ENCODE measurements around the gene ZMYM4. TPM values are rescaled to one million over a fixed set of nuclear protein-coding genes. Genes with fewer than 3 reads are reported as not detected.

ZMYM4 gene
- total RNA-seq, 2 experiments from 2014 or later = 37.0 to 39.9 TPM

DNA sequence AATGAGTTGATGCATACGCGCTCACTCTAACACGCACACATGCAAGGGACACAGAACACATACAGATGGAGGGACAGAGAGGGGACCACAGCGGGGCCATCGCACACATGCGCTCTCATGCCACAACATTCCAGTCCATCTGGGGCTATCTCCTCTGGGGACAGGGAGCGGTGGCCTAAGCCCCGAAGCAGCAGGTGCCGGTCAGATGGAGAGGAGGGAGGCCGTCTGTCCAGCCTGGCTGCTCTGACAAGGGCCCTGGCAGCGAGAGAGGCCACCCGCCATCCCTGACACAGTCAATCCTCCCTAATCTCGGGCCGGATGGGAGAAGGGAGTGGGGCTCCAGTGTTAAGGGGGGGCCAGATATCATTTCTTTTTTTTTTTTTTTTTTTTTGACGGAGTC is 165.2 kb downstream of the ZMYM4 start:
- CTCF ChIA-PET = no interaction called here

DNA sequence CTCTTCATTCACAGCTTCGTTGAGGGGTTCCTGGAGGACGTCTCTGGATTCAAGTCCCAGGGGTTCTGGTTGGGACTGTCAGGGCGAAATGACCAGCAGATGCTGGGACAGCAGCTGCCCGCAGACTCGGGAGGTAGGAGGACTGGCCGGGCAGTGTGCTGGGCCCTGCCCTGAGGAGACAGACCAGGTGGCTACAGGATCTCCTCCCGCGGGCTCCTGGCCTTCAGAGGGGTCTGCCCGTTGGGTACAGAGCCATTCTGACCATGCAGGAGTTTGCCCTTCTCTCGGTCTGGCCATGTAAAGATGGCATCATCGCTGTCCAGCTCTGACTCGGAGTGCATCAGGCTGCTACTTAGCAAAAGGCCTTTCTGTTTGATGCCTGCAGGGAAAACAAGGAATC is 166.2 kb downstream of the ZMYM4 start:
- Mint-ChIP-seq H3K4me3 (no peak overlapping the region), H3K9me3 (no peaks in the 10 kb centered on the region), H3K27ac (no peak overlapping the region), H3K27me3 (no peaks in the 10 kb centered on the region), H3K36me3 (ENCODE audit: low read depth) (peaks cover 65% of the 10 kb centered on the region), H3K4me1 (ENCODE audit: low read depth) (peaks cover 11% of the 10 kb centered on the region)
- ChIA-PET CTCF (no interaction called here), POLR2A (no interaction called here)
- peaks cover 0 to 3% of the 10 kb centered on the region in 2 experiments for H3K9me3 ChIP-seq (ENCODE audit: control insufficient read depth in 1 of 2, insufficient read depth in 1 of 2, low read length in 2 of 2)
- no peak overlapping the region for H3K27ac ChIP-seq (ENCODE audit: low read depth in 1 of 2, low read length in 2 of 2)
- ATAC-seq (ENCODE audit: poor library complexity) (no peak), DNase-seq (no peak)
- H3K4me3 ChIP-seq (ENCODE audit: low read length) = no peak overlapping the region
- TF ChIP-seq, protein P1, sequence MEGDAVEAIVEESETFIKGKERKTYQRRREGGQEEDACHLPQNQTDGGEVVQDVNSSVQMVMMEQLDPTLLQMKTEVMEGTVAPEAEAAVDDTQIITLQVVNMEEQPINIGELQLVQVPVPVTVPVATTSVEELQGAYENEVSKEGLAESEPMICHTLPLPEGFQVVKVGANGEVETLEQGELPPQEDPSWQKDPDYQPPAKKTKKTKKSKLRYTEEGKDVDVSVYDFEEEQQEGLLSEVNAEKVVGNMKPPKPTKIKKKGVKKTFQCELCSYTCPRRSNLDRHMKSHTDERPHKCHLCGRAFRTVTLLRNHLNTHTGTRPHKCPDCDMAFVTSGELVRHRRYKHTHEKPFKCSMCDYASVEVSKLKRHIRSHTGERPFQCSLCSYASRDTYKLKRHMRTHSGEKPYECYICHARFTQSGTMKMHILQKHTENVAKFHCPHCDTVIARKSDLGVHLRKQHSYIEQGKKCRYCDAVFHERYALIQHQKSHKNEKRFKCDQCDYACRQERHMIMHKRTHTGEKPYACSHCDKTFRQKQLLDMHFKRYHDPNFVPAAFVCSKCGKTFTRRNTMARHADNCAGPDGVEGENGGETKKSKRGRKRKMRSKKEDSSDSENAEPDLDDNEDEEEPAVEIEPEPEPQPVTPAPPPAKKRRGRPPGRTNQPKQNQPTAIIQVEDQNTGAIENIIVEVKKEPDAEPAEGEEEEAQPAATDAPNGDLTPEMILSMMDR (IDR thresholded peaks at IDR 0.05) = no peak
- H3K36me3 ChIP-seq (ENCODE audit: insufficient read depth, low read length) = peaks cover 52% of the 10 kb centered on the region
- intact Hi-C loops (cut with DNase I, micrococcal nuclease) = no loop called here
- H3K4me1 ChIP-seq (ENCODE audit: insufficient read depth, low read length) = peaks cover 8% of the 10 kb centered on the region
- no peaks in the 10 kb centered on the region for H3K27me3 ChIP-seq (ENCODE audit: control insufficient read depth in 1 of 2, insufficient read depth in 2 of 2, low read length in 2 of 2)

More for the DNA sequence above, 165.2 kb downstream of the ZMYM4 start:
- ATAC-seq (ENCODE audit: poor library complexity) = no peak
- Mint-ChIP-seq H3K36me3 (ENCODE audit: low read depth) (peaks cover 55% of the 10 kb centered on the region), H3K9me3 (no peaks in the 10 kb centered on the region), H3K4me1 (ENCODE audit: low read depth) (peaks cover 11% of the 10 kb centered on the region), H3K27me3 (no peaks in the 10 kb centered on the region), H3K27ac (no peak overlapping the region), H3K4me3 (no peak overlapping the region)
- POLR2A ChIA-PET = no interaction called here
- Histone ChIP-seq H3K36me3 (ENCODE audit: insufficient read depth, low read length) (peaks cover 44% of the 10 kb centered on the region), H3K9me3 (ENCODE audit: control insufficient read depth in 1 of 2, insufficient read depth in 1 of 2, low read length in 2 of 2) (peaks cover 0 to 3% of the 10 kb centered on the region in 2 experiments), H3K27me3 (ENCODE audit: control insufficient read depth in 1 of 2, insufficient read depth in 2 of 2, low read length in 2 of 2) (no peaks in the 10 kb centered on the region), H3K27ac (ENCODE audit: low read depth in 1 of 2, low read length in 2 of 2) (no peak overlapping the region), H3K4me1 (ENCODE audit: insufficient read depth, low read length) (peaks cover 8% of the 10 kb centered on the region), H3K4me3 (ENCODE audit: low read length) (no peak overlapping the region)
- intact Hi-C loops (cut with DNase I, micrococcal nuclease) = no loop called here
- DNase-seq = no peak
- TF ChIP-seq, protein P1 (IDR thresholded peaks at IDR 0.05) = no peak

DNA sequence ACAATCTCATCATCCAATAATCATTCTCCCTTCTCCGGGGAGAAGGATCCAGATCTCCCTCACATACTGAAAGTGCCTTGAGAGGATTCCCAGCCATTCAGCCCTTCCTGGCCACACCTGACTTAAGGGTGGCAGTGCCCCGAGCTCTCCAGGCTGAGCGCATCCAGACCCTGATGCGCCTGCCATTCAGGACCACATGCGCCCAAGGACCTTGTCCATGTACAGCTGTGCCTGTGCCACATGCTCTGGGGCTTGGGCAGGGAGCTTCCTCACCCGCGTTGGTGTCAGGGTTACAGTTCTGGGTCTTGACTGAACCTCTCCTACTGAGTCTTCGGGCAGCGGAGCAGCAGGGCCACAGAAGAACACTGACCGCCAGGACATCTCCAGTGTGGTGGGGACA is 167.6 kb downstream of the ZMYM4 start:
- Mint-ChIP-seq H3K9me3 (no peaks in the 10 kb centered on the region), H3K36me3 (ENCODE audit: low read depth) (peaks cover 72% of the 10 kb centered on the region), H3K4me3 (no peak overlapping the region), H3K4me1 (ENCODE audit: low read depth) (peaks cover 10% of the 10 kb centered on the region), H3K27me3 (no peaks in the 10 kb centered on the region), H3K27ac (no peak overlapping the region)
- ATAC-seq (ENCODE audit: poor library complexity) (no peak), DNase-seq (no peak)
- H3K4me3 ChIP-seq (ENCODE audit: low read length) = no peak overlapping the region
- H3K27ac ChIP-seq (ENCODE audit: low read depth in 1 of 2, low read length in 2 of 2) = no peak overlapping the region
- POLR2A ChIA-PET = interaction anchor here (1.3 kb wide), 1 partner anchor 121 kb away, joined by 3 read pairs; the partner anchor contains the start of genes KIAA0319L and NCDN
- H3K27me3 ChIP-seq (ENCODE audit: control insufficient read depth in 1 of 2, insufficient read depth in 2 of 2, low read length in 2 of 2) = no peaks in the 10 kb centered on the region
- peaks cover 8% of the 10 kb centered on the region for H3K4me1 ChIP-seq (ENCODE audit: insufficient read depth, low read length)
- TF ChIP-seq, protein P1 (IDR thresholded peaks at IDR 0.05) = no peak
- intact Hi-C loops (cut with DNase I, micrococcal nuclease) = no loop called here
- H3K9me3 ChIP-seq (ENCODE audit: control insufficient read depth in 1 of 2, insufficient read depth in 1 of 2, low read length in 2 of 2) = no peaks in the 10 kb centered on the region
- CTCF ChIA-PET = no interaction called here
- peaks cover 65% of the 10 kb centered on the region for H3K36me3 ChIP-seq (ENCODE audit: insufficient read depth, low read length)

Data from CD4-positive, alpha-beta T cell (primary cell).